H9 (cell line): ENCODE data around the gene MYOF. TPM values are rescaled to one million over a fixed set of nuclear protein-coding genes. Genes with fewer than 3 reads are reported as not detected.

Experiments
- DNase-seq: peaks from one replicate; pipeline ENCODE4 v3.0.0-alpha.2; 2017
- H2AFZ ChIP-seq: one replicate; pipeline ENCODE4 v1.6.1; 2013; ENCODE audit warnings: mild to moderate bottlenecking, low read length, control low read depth, moderate library complexity
- H2AK5ac ChIP-seq: 2 replicates; pipeline ENCODE4 v1.6.1; 2013; ENCODE audit warnings: low read length, control low read depth, mixed read lengths; ENCODE audit not compliant: insufficient read length
- H2BK120ac ChIP-seq: one replicate; pipeline ENCODE4 v1.6.1; 2013; ENCODE audit warnings: low read depth, mild to moderate bottlenecking, low read length, control low read depth, inconsistent platforms; ENCODE audit not compliant: poor library complexity, severe bottlenecking
- H2BK12ac ChIP-seq: 2 replicates; pipeline ENCODE4 v1.6.1; 2013; ENCODE audit warnings: low read length, control low read depth, mixed read lengths, low read depth; ENCODE audit not compliant: insufficient read length
- H2BK15ac ChIP-seq: 2 replicates; pipeline ENCODE4 v1.6.1; 2013; ENCODE audit warnings: low read depth, low read length, control low read depth
- H2BK20ac ChIP-seq: one replicate; pipeline ENCODE4 v1.6.1; 2013; ENCODE audit warnings: low read depth, mild to moderate bottlenecking, low read length, control low read depth, inconsistent platforms; ENCODE audit not compliant: poor library complexity, severe bottlenecking
- H2BK5ac ChIP-seq: 2 replicates; pipeline ENCODE4 v1.6.1; 2013; ENCODE audit warnings: low read length, control low read depth, mixed read lengths; ENCODE audit not compliant: insufficient read length
- H3K14ac ChIP-seq: 2 replicates; pipeline ENCODE4 v1.6.1; 2013; ENCODE audit warnings: low read length, control low read depth; ENCODE audit not compliant: insufficient read depth
- H3K18ac ChIP-seq: 2 replicates; pipeline ENCODE4 v1.6.1; 2013; ENCODE audit warnings: low read depth, mild to moderate bottlenecking, mixed read lengths, low read length, control low read depth; ENCODE audit not compliant: insufficient read length
- H3K23ac ChIP-seq: 2 replicates; pipeline ENCODE4 v1.6.1; 2013; ENCODE audit warnings: low read length, control low read depth, mixed read lengths, low read depth; ENCODE audit not compliant: insufficient read length
- H3K23me2 ChIP-seq: 2 replicates; pipeline ENCODE4 v1.6.1; 2013; ENCODE audit warnings: low read depth, mild to moderate bottlenecking, mixed read lengths, low read length, control low read depth; ENCODE audit not compliant: insufficient read length, poor library complexity, severe bottlenecking
- H3K27ac ChIP-seq: 2 replicates; pipeline ENCODE4 v1.5.1; 2013; ENCODE audit warnings: low read length, control low read depth, mixed read lengths, low read depth; ENCODE audit not compliant: insufficient read length
- H3K27me3 ChIP-seq: 2 replicates; pipeline ENCODE4 v1.6.1; 2013; ENCODE audit warnings: low read length, control low read depth, inconsistent platforms; ENCODE audit not compliant: insufficient read depth
- H3K4ac ChIP-seq: 2 replicates; pipeline ENCODE4 v1.6.1; 2013; ENCODE audit warnings: low read depth, mild to moderate bottlenecking, control low read depth, inconsistent platforms, low read length, moderate library complexity
- H3K4me1 ChIP-seq: 2 replicates; pipeline ENCODE4 v1.6.1; 2013; ENCODE audit warnings: low read length, control low read depth, inconsistent platforms; ENCODE audit not compliant: insufficient read depth
- H3K4me2 ChIP-seq: 2 replicates; pipeline ENCODE4 v1.6.1; 2013; ENCODE audit warnings: low read length, control low read depth, mixed read lengths; ENCODE audit not compliant: insufficient read length, insufficient read depth
- H3K56ac ChIP-seq: 2 replicates; pipeline ENCODE4 v1.6.1; 2013; ENCODE audit warnings: low read depth, mild to moderate bottlenecking, mixed read lengths, low read length, control low read depth; ENCODE audit not compliant: insufficient read length
- H3K79me1 ChIP-seq: 2 replicates; pipeline ENCODE4 v1.6.1; 2013; ENCODE audit warnings: low read depth, mild to moderate bottlenecking, moderate library complexity, low read length, control low read depth, inconsistent platforms; ENCODE audit not compliant: insufficient read depth, poor library complexity, severe bottlenecking
- H3K79me2 ChIP-seq: 2 replicates; pipeline ENCODE4 v1.6.1; 2013; ENCODE audit warnings: low read length, control low read depth, inconsistent platforms; ENCODE audit not compliant: insufficient read depth
- H3K9ac ChIP-seq: 2 replicates; pipeline ENCODE4 v1.6.1; 2013; ENCODE audit warnings: low read length, control low read depth, mixed read lengths; ENCODE audit not compliant: insufficient read length; ENCODE audit errors: extremely low read depth
- H3K9me3 ChIP-seq: one replicate; pipeline ENCODE4 v1.6.1; 2013; ENCODE audit warnings: low read depth, low read length, inconsistent platforms; ENCODE audit not compliant: control insufficient read depth
- H3T11ph ChIP-seq: one replicate; pipeline ENCODE4 v1.6.1; 2013; ENCODE audit warnings: mild to moderate bottlenecking, low read length, control low read depth, inconsistent platforms
- H4K20me1 ChIP-seq: one replicate; pipeline ENCODE4 v1.6.1; 2013; ENCODE audit not compliant: control insufficient read depth, insufficient read length, insufficient read depth
- H4K5ac ChIP-seq: 2 replicates; pipeline ENCODE4 v1.6.1; 2013; ENCODE audit warnings: low read depth, mild to moderate bottlenecking, mixed read lengths, low read length, control low read depth; ENCODE audit not compliant: insufficient read length
- H4K8ac ChIP-seq: replicated peaks from 2 replicates; pipeline ENCODE4 v1.6.1; 2013; ENCODE audit warnings: low read length, control low read depth, mixed read lengths, low read depth; ENCODE audit not compliant: insufficient read length
- H4K91ac ChIP-seq: 2 replicates; pipeline ENCODE4 v1.6.1; 2013; ENCODE audit warnings: low read depth, mild to moderate bottlenecking, moderate library complexity, mixed read lengths, low read length, control low read depth; ENCODE audit not compliant: insufficient read length
- H3K27ac Mint-ChIP-seq, 3 experiments: 2 replicates in 2 of 3; 3 replicates in 1 of 3; pipeline ENCODE4 v1.8.0; 2020 to 2021; ENCODE audit warnings: mixed read lengths in 3 of 3, mild to moderate bottlenecking in 1 of 3, moderate library complexity in 1 of 3
- H3K27me3 Mint-ChIP-seq: 2 replicates; pipeline ENCODE4 v1.8.0; 2021; ENCODE audit warnings: low read depth, mild to moderate bottlenecking, moderate library complexity, mixed read lengths
- H3K36me3 Mint-ChIP-seq, 3 experiments: 2 replicates in 2 of 3; 3 replicates in 1 of 3; pipeline ENCODE4 v1.8.0; 2020 to 2021; ENCODE audit warnings: low read depth in 3 of 3, mixed read lengths in 3 of 3; ENCODE audit not compliant: insufficient read depth in 1 of 3
- H3K4me1 Mint-ChIP-seq, 2 experiments: 2 replicates each; pipeline ENCODE4 v1.8.0; 2020; ENCODE audit warnings: mixed read lengths in 2 of 2
- H3K4me3 Mint-ChIP-seq, 2 experiments: 2 replicates in 1 of 2; 3 replicates in 1 of 2; pipeline ENCODE4 v1.8.0; 2020 to 2021; ENCODE audit warnings: mild to moderate bottlenecking in 2 of 2, mixed read lengths in 2 of 2, moderate library complexity in 1 of 2
- H3K9me3 Mint-ChIP-seq, 2 experiments: 2 replicates in 1 of 2; 3 replicates in 1 of 2; pipeline ENCODE4 v1.8.0; 2020; ENCODE audit warnings: mild to moderate bottlenecking in 2 of 2, mixed read lengths in 2 of 2, moderate library complexity in 1 of 2
- CTCF ChIP-seq: fragments of 200-600 bp; sonication (generic); conservative IDR thresholded peaks from 3 replicates; pipeline ENCODE4 v1.8.0; 2021; ENCODE audit warnings: antibody characterized with exemption, mild to moderate bottlenecking
- WGBS: extraction: QIAGEN DNeasy Blood & Tissue Kit; methylation state at CpG from one replicate; pipeline ENCODE4 v1.1.7; 2013; ENCODE audit warnings: missing lambda C conversion rate, low lambda C conversion rate, mixed read lengths; ENCODE audit not compliant: insufficient read length; ENCODE audit errors: extremely low coverage; 5-methylcytosine and 5-hydroxymethylcytosine counted together
- total RNA-seq: library from RNA; stranded (reverse); gene quantifications from 2 replicates; pipeline ENCODE4 v1.2.1, GENCODE V29; 2021

The MYOF gene
- total RNA-seq, 1 experiment from 2014 or later, result 2.8 TPM

GRCh38 chr10:93300288-93300917 is 181.7 kb downstream of the MYOF start:
- Histone ChIP-seq H4K91ac (no peak overlapping the region), H3K23me2 (no peaks in the 10 kb centered on the region), H2AFZ (no peak overlapping the region), H2BK12ac (no peak overlapping the region), H3K27ac (no peak overlapping the region), H2BK20ac (no peak overlapping the region), H2BK120ac (no peak overlapping the region), H3T11ph (no peak overlapping the region), H3K14ac (no peak overlapping the region), H4K20me1 (no peaks in the 10 kb centered on the region), H3K4ac (no peak overlapping the region), H4K8ac (no peak overlapping the region), H3K79me2 (no peaks in the 10 kb centered on the region), H3K56ac (no peak overlapping the region), H3K27me3 (no peaks in the 10 kb centered on the region), H2BK5ac (no peak overlapping the region), H2BK15ac (no peak overlapping the region), H3K4me2 (no peak overlapping the region), H3K18ac (peak overlapping the region; percentile 21), H3K9ac (no peak overlapping the region), H3K79me1 (no peaks in the 10 kb centered on the region), H2AK5ac (no peak overlapping the region), H3K4me1 (peaks cover 7% of the 10 kb centered on the region; the same call in 1 of the 2 replicates), H4K5ac (no peak overlapping the region), H3K9me3 (no peaks in the 10 kb centered on the region), H3K23ac (no peak overlapping the region)
- H3K27ac Mint-ChIP-seq, result no peak overlapping the region
- H3K4me1 Mint-ChIP-seq, result peaks cover 26 to 27% of the 10 kb centered on the region in 2 experiments
- no peak for TF ChIP-seq CTCF
- no peak overlapping the region for H3K4me3 Mint-ChIP-seq
- WGBS, result no CpG with 5 or more reads among the region's 7 CpGs
- no peaks in the 10 kb centered on the region for H3K27me3 Mint-ChIP-seq
- DNase-seq, result no peak
- no peaks in the 10 kb centered on the region; a peak in 3 of 5 replicates for H3K9me3 Mint-ChIP-seq
- H3K36me3 Mint-ChIP-seq, result peaks cover 0 to 2% (median 2%) of the 10 kb centered on the region in 3 experiments; a peak in 2 of 7 replicates
